ENCODE results near the gene E2F2.
"Not testable (repeated sequence)": the region's sequence is repeated elsewhere in the genome, so short reads cannot be mapped to it uniquely, and the experiment has no call there.

The E2F2 gene

GRCh38 chr1:23545851-23546250 lies 14.8 kb upstream of the E2F2 start:
- DNase-seq: no peak

- peak; percentile 39 for DNase-seq
These were observed 13.7 kb upstream of the E2F2 start for GRCh38 chr1:23544444-23545389.

- no peak for DNase-seq
These were observed 12.8 kb upstream of the E2F2 start for GRCh38 chr1:23543707-23544443.

- not testable (repeated sequence) for DNase-seq
These were observed 11.9 kb upstream of the E2F2 start for GRCh38 chr1:23542940-23543339.

- peak; percentile 60 for DNase-seq
These were observed 8.7 kb upstream of the E2F2 start for GRCh38 chr1:23539698-23540266.

GRCh38 chr1:23537296-23537973 lies 6.4 kb upstream of the E2F2 start:
- no peak for DNase-seq

GRCh38 chr1:23533246-23534023 lies 2.4 kb upstream of the E2F2 start:
- DNase-seq: no peak

GRCh38 chr1:23531562-23532094 lies 595 bp upstream of the E2F2 start:
- no peak for DNase-seq

GRCh38 chr1:23530087-23530746 lies 816 bp downstream of the E2F2 start:
- DNase-seq: no peak

- DNase-seq: no peak
These were observed 1.6 kb downstream of the E2F2 start for GRCh38 chr1:23529146-23530086.

- no peak for DNase-seq
These were observed 2.6 kb downstream of the E2F2 start for GRCh38 chr1:23528250-23528978.

- DNase-seq: no peak
These were observed 3.2 kb downstream of the E2F2 start for GRCh38 chr1:23527900-23528249.

- no peak for DNase-seq
These were observed 3.7 kb downstream of the E2F2 start for GRCh38 chr1:23527366-23527765.

GRCh38 chr1:23526329-23527041 lies 4.5 kb downstream of the E2F2 start:
- no peak for DNase-seq

GRCh38 chr1:23525558-23526250 lies 5.3 kb downstream of the E2F2 start:
- no peak for DNase-seq

- peak; percentile 42 for DNase-seq
These were observed 6.2 kb downstream of the E2F2 start for GRCh38 chr1:23524716-23525401.

- DNase-seq: no peak
These were observed 6.9 kb downstream of the E2F2 start for GRCh38 chr1:23524163-23524562.
